Thyroid gland (tissue), 4 donors: ENCODE data around the gene C19orf12. TPM values are rescaled to one million over a fixed set of nuclear protein-coding genes. Genes with fewer than 3 reads are reported as not detected.

Source experiments
- DNase-seq, 2 donors: peaks; one replicate each; pipeline ENCODE4 v3.0.0-alpha.2; 2019
- H3K27ac ChIP-seq, 3 donors: fragments of 200-600 bp; sonication (generic); 1 replicate in 2 of 3; 2 replicates in 1 of 3; pipeline ENCODE4 v1.5.1; 2016 to 2019; ENCODE audit warnings: mild to moderate bottlenecking in 1 of 3, moderate library complexity in 1 of 3
- H3K27me3 ChIP-seq: fragments of 200-600 bp; sonication (generic); one replicate; pipeline ENCODE4 v1.5.1; 2019
- H3K36me3 ChIP-seq, 2 donors: fragments of 200-600 bp; sonication (generic); one replicate each; pipeline ENCODE4 v1.5.1; 2016 to 2019
- H3K4me1 ChIP-seq, 2 donors: fragments of 200-600 bp; sonication (generic); one replicate each; pipeline ENCODE4 v1.5.1; 2017 to 2019
- H3K4me3 ChIP-seq, 3 donors: fragments of 200-600 bp; sonication (generic); replicated peaks in 1 of 3; 1 replicate in 2 of 3; 2 replicates in 1 of 3; pipeline ENCODE4 v1.5.1; 2016; ENCODE audit warnings: mild to moderate bottlenecking in 1 of 3
- H3K9me3 ChIP-seq: fragments of 200-600 bp; sonication (generic); one replicate; pipeline ENCODE4 v1.5.1; 2017
- CTCF ChIP-seq, 6 experiments: fragments of 200-600 bp in 3 of 6; fragments of 450-650 bp in 3 of 6; sonication (generic) in 3 of 6; IDR thresholded peaks; one replicate each; pipeline ENCODE4 v1.5.1; 2016 to 2019; ENCODE audit warnings: antibody characterized with exemption in 6 of 6, mild to moderate bottlenecking in 2 of 6, inconsistent platforms in 1 of 6, moderate library complexity in 1 of 6
- POLR2A ChIP-seq, 2 donors: fragments of 450-650 bp; IDR thresholded peaks; one replicate each; pipeline ENCODE4 v1.6.1; 2017; ENCODE audit warnings: antibody characterized with exemption in 2 of 2, mild to moderate bottlenecking in 2 of 2, moderate library complexity in 1 of 2
- WGBS, 2 donors: methylation state at CpG; one replicate each; pipeline ENCODE4 v1.1.5; 2017; 5-methylcytosine and 5-hydroxymethylcytosine counted together
- intact Hi-C: fragments of 100-400 bp; cut with DNase I; formaldehyde crosslinking; loops from one replicate; pipeline ENCODE4 v1.15.1; 2023
- total RNA-seq, 4 donors: library from RNA; depleted of rRNA; stranded (reverse); fragments of >200 nt; gene quantifications; one replicate each; pipeline ENCODE4 v1.2.3, GENCODE V29; 2016

C19orf12 gene
- total RNA-seq, 4 donors from 2014 or later, result 24.4 to 34.0 (median 31.9) TPM

- DNase-seq, result no peak
- Histone ChIP-seq H3K4me3 (no peak overlapping the region), H3K36me3 (no peaks in the 10 kb centered on the region), H3K9me3 (no peaks in the 10 kb centered on the region), H3K27me3 (no peaks in the 10 kb centered on the region), H3K4me1 (no peaks in the 10 kb centered on the region), H3K27ac (no peak overlapping the region)
- 87 to 90% methylated on average over 15 of the region's 16 CpGs for WGBS, 2 donors
- intact Hi-C loops, result no loop called here
- TF ChIP-seq POLR2A (IDR thresholded peaks at IDR 0.05), result no peak
- TF ChIP-seq CTCF (IDR thresholded peaks at IDR 0.05), result no peak
Measured at GRCh38 chr19:29753190-29753933, 38.3 kb upstream of the C19orf12 start.

GRCh38 chr19:29752450-29753025 is 37.5 kb upstream of the C19orf12 start:
- Histone ChIP-seq H3K4me1 (no peaks in the 10 kb centered on the region), H3K9me3 (no peaks in the 10 kb centered on the region), H3K36me3 (no peaks in the 10 kb centered on the region), H3K4me3 (no peak overlapping the region), H3K27me3 (no peaks in the 10 kb centered on the region), H3K27ac (no peak overlapping the region)
- 64 to 78% methylated on average over 11 of the region's 11 CpGs for WGBS, 2 donors
- no peak for DNase-seq
- intact Hi-C loops, result no loop called here
- TF ChIP-seq POLR2A (IDR thresholded peaks at IDR 0.05), result no peak
- no peak for TF ChIP-seq CTCF (IDR thresholded peaks at IDR 0.05)

GRCh38 chr19:29751932-29752331 is 36.9 kb upstream of the C19orf12 start:
- WGBS, 2 donors, result 92 to 97% methylated on average over 3 of the region's 3 CpGs
- no peaks in the 10 kb centered on the region for H3K36me3 ChIP-seq

GRCh38 chr19:29750001-29750400 is 34.9 kb upstream of the C19orf12 start:
- 81 to 93% methylated on average over 5 of the region's 5 CpGs for WGBS, 2 donors
- no peaks in the 10 kb centered on the region for H3K27me3 ChIP-seq
- intact Hi-C loops, result no loop called here
- no peak for DNase-seq
- no peaks in the 10 kb centered on the region for H3K9me3 ChIP-seq
- no peak overlapping the region for H3K27ac ChIP-seq
- TF ChIP-seq CTCF (IDR thresholded peaks at IDR 0.05), result no peak
- TF ChIP-seq POLR2A (IDR thresholded peaks at IDR 0.05), result no peak
- no peaks in the 10 kb centered on the region for H3K4me1 ChIP-seq
- no peak overlapping the region for H3K4me3 ChIP-seq
- no peaks in the 10 kb centered on the region for H3K36me3 ChIP-seq

More at GRCh38 chr19:29751932-29752331, 36.9 kb upstream of the C19orf12 start:
- Histone ChIP-seq H3K27ac (no peak overlapping the region), H3K4me1 (no peaks in the 10 kb centered on the region), H3K4me3 (no peak overlapping the region), H3K9me3 (no peaks in the 10 kb centered on the region), H3K27me3 (no peaks in the 10 kb centered on the region)
- intact Hi-C loops, result no loop called here
- no peak for DNase-seq
- no peak for TF ChIP-seq CTCF (IDR thresholded peaks at IDR 0.05)
- no peak for TF ChIP-seq POLR2A (IDR thresholded peaks at IDR 0.05)
